Fibroblast of skin of right biceps (primary cell): ENCODE measurements around the gene COX8C.
"Not testable (repeated sequence)": the region's sequence is repeated elsewhere in the genome, so short reads cannot be mapped to it uniquely, and the experiment has no call there.

Experiments used
- DNase-seq: peaks from one replicate; pipeline ENCODE4 v3.0.0-alpha.2; 2013

Gene COX8C

DNA sequence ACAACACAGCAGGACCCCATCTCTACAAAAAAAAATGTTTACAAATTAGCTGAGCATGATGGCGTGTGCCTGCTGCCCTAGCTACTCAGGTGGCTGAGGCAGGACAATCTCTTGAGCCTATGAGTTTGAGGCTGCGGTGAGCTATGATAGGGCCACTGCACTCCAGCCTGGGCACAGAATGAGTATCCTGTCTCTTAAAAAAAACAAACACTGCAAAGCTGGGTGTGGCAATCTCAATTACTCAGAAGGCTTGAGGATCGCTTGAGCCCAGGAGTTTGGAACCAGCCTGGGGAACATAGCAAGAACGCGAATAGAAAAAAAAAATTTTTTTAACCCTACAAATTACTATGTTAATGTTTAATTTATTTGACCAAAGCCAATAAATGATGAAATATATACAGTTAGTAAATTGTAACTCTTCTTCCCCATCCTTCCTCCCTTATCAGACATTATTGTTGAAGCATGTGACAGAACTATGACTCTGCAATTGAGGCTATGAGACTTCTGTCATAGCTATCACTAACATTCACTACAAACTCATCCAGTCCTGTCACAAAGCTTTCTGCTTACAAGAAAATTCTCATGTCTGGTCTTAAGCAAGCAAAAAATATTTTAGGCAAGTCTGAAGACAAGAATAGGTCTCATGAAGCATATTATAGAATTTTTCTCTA, 23.9 kb upstream of the COX8C start:
- DNase-seq: no peak

DNA sequence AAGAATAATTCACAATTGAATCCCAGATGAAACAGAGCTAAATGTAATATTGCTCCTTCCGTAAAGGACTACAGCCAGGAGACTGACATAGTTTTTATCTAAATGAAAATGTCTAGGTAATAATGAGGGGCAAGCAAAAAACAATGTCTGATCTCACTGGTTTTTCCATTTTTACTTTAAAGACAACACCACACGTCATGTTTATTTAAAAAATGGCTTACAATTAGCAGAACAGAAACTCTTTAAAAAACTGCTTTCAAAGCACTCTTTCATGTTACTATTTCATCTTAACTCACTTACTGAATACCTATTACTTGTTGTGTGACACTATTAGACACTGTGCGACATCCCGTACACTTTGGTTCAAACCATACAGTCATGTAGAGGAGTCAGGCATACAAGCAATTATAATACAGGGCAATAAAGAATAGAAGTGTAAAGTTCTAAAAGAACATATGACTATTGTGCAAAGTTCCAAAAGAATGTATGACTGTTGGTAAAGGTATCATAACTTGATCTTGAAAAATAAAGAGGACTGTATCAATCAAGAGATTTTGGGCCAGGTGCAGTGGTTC, 23.3 kb upstream of the COX8C start:
- no peak for DNase-seq

DNA sequence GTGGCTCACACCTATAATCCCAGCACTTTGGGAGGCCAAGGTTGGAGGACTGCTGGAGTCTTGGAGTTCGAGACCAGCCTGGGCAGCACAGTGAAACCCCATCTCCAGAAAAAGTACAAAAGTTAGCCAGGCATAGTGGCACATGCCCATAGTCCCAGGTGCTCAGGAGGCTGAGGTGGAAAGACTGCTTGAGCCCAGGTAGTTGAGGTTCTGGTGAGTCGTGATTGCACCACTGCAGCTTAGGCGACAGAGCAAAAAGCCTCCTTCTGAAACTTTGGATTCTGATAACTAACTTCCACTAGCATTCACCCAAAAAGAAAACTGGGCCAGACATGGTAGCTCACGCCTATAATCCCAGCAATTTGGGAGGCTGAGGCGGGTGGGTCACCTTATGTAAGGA, 20.8 kb upstream of the COX8C start:
- DNase-seq: no peak

DNA sequence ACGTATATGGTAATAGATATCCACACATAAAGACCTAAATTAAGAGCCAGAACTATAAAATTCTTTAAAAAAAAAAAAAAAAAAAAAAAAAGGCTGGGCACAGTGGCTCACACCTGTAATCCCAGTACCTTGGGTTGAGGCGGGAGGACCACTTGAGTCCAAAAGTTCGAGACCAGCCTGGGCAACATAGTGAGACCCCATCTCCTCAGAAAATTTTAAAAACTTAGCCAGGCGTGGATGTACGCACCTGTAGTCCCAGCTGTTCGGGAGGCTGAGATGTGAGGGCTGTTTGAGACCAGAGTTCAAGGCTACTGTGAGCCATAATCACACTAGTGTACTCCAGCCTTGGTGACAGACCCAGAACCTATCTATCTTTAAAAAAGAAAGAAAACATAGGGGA, 18.4 kb upstream of the COX8C start:
- no peak for DNase-seq

DNA sequence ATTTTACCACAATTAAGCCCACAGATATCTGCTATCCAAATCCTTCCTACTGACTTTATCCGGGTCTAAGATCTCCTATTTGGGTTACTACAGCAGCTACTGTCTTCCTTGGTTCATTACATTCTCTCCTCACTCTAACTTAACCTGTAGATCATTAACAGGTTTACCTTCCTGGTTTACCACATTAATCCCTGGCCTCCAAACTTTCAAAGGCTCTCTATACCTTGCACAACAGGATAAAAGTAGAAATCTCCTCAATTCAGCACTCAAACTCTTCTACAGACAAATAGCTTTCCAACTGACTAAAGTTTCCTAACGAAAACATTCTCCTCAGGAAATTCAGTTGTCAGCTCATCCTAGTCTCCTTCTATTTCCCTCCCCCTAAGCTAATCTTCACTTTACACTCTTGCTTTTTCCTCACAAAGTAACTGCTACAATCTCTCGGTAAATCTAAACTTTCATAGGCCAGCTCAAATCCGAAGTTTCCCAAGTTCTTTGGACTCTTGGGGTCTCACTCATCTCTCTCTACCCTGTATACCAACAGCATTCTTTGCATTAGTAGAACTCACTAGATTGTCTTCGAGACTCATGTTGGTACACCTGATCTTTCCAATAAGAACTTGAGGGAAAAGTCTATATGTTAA, 16.9 kb upstream of the COX8C start:
- no peak for DNase-seq

DNA sequence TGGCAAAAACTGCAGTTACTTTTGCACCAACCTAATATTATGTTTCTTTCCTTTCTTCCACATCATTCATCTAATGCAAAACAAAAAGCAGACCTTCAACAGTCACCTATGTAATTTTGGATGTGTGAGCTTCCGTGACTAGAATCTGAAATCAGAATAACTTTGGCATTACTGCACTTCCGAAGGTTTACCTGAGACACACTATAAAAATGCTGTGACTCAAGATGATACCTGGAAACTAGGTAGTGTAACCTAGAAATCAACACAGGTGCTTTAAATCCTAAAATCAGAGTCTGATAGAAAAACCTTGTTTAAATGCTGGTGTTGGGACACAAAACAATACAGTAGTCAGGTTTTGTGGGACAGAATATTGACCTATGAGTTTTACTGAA, 16.4 kb upstream of the COX8C start:
- DNase-seq: no peak

DNA sequence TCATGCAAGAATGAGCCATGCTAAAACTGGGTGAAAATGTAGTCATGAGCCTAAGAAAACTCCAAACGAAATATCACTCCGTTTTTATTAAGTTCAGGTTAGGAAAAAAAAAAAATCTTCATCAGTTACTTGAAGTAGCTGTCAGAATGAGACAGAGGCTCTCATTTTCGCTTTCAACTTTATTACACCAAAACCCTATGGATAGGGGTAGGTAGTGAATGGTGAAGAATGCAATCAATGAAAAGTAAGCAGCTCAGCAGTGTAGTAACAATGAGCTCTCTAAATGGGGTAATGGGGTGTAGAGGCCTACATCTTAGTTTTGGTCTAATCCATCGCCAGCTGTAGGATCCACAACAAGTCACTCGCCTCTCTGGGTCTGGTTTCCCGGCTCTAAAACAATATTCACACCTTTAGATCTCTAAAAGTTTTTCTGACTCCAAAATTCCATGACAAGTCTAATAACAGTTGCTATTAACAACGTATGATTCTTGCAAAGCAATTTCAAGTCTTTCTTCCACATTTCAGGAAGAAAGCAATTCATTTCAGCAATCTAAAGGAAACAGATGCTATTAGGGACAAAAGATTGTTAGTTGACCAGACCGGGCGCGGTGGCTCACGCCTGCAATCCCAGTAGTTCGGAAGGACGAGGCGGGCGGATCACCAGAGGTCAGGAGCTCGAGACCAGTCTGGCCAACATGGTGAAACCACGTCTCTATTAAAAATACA, 15.8 kb upstream of the COX8C start:
- DNase-seq: no peak

DNA sequence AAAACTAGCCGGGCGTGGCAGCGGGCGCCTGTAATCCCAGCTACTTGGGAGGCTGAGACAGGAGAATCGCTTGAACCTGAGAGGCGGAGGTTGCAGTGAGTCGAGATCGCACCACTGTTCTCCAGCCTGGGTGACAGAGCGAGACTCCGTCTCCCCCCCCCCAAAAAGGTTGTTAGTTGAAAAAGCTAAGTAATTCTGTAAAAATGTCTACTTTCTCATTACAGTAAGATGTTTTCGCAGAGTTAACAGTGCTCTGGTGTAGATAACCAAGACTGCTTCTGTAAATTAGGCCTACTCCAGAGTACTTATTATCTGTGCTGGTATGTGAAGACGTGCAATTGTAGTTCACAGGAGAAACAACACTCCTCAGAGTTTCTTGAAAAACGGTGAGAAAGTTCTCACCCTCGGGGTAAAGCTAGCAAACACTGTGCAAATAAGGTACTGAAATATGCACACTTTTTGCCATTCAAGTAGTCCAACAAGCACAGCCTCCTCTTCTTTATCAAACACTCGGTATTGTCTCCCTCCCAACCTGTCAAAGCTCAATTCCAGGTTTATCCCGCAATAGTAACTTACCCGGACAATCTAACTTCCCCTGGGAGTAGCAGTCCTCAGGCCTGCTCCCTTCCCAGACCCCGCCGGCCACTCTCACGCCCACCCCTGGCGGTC, 15.1 kb upstream of the COX8C start:
- DNase-seq: no peak

DNA sequence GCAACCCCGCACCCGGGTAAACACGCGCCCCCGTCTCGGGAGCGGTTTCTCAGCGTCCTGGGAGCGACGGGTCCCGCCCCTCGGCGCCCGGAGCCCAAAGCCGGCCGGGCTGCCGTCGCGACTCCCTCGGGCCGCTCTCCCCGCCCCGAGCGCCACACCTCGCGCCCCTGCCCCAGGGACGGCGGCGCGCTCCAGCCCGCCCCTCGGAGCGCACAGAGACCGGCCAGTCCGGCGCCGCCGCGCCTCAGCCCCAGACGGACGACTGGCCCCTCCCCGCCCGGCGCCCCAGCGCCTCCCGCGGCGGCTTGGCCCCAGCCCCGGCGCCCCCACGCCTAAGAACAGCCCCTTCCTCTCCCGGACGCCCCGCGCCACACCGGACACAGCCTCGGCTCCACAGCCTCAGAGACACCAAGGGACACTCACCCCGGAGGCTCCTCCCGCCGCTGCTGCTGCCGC, 14.6 kb upstream of the COX8C start:
- peak; percentile 46 for DNase-seq

DNA sequence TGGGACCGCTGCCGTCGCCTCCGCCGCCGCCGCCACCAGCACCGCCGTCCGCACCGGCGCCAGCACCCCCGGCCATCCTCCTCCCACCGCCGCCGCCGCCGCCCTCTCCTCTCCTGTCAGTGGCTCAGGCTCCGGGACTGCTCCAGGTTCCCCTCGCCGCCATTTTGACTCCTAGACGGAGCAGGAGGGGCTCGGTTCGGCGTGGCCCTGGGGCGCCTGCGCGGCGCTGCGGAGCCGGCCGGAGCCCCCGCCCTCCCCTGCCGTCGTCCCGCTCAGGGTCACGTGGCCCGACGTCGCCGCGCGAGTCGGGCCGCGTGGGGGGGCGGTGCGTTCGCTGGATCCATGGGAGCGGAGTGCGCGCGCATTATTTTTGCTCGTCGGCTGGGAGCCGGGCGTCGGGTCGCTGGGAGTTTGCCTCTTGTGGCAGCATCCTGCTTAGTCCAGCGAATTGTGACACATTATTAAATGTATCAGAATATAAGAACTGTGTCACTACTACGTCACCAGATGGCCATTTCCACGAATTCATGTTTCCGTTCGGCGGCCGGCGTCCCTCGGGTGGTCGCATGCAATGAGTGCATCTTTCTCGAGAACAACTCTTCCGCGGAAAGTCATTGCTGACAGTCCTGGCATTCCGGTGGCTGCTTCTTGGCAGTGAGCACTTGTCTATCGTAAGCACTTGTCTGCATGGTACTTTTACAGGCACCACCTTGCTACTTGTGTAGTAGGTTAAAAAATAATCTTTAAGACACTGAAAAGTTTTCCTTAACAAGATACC, 13.9 kb upstream of the COX8C start, which contains the start of gene BTBD7:
BTBD7 (minus strand) TSS at position 184 of the 778 bp plus-strand sequence. CDS start 36,985 bp downstream, outside the sequence.
- peak; percentile 96 for DNase-seq

DNA sequence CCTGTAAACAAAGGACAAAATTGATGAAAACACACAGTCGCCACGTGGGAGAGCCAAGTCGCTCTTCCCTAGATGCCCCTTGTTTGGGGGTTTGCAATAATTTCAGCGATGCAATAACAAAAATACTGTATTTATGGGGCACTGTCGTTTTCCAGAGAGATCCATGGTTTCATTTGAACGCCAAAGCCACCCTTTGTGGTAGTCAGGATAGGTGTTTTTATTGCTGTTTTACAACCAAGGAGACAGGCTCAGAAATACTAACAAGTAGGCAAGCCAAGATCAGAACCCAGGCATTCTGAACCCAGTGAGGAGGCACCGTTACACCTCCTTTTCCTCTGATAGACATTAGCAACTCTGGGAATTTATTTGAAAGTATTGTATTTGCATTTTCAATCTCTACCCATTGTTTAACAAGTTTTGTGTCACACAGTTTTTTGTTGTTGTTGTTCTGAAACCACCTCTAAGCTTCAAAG, 13.3 kb upstream of the COX8C start:
- DNase-seq: no peak

DNA sequence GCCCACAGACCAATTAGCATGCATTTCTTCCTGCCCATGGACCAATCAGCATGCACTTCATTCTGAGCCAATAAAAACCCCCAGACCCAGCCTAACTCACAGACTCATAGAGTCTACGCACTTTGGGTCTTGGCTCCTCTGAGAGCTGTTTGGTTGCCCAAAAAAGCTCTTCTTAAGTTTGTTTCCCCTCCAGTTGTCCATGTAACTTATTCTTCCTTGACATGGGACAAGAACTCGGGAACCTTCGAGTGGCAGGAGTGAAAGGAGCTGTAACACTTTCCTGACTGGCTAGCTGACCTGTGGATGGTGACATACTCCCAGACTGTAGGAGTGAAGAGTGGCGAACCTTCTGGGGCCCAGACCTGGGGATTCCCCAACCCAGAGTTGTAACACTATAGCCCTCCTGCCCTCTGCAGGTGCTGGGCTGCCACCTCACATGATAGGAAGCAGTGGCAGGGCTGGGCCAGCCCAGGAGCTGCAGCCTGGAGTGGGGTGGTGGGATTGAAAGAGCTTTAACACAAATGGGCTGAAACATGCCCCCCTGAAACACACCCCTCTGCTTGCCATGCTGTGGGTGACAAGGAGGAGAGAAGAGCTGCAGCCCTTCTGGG, 9.7 kb upstream of the COX8C start:
- no peak for DNase-seq

DNA sequence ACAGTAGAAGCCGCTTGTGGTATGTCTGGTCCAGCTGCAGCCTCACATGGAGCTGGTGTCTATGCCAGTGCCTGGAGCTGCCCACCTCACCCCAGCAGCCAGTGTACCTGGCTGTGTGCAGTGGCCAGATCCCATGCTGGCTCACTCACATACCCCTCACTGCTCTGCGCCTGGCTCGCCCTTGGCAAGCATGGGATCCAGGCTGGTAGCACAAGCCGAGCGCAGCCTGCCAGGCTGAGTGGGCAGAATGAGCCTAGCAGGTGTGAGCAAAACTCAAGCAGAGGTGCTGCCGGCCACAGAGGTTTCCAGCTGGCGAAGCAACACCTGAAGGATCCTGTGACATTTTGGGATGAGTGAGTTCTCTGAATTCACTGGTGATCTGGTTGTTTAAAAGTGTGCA, 9.1 kb upstream of the COX8C start:
- DNase-seq: no peak

DNA sequence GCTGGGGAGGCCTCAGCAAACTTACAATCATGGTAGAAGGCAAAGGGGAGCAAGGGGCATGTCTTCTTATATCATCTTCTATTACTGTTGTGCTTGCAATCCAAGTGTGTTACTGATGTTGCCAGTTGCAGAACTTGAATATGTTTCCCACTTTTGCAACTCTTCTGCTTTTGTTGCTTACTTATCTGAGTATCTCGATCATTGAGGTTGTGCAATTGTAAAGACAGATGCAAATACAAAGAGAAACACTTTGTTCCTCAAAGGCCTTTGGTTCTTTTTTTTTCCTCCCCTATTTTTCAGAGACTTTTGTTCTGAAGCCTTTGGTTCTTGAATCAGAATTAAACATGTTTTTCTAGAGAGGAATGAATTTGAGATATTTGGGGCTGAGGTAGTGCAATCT, 3.7 kb upstream of the COX8C start:
- no peak for DNase-seq

DNA sequence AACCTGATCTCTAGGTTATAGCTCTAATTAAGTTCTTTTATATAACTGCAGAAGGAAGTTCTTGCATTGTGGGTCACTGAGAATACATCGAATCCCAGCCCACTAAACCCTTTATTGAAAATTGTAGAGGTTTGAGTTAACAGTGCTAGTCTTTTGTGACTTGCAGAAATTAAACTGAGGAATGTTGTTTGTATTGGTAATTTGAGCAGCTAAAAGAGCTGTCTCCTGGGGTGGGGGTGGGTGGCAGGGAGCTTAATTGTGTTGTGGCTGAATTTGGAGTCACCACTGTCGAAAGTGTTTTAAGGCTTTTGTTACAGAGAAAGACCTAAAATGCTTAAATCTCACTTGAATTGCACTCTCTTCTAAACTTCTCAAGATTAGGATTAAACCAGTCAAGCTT, 3.2 kb upstream of the COX8C start:
- DNase-seq: no peak

DNA sequence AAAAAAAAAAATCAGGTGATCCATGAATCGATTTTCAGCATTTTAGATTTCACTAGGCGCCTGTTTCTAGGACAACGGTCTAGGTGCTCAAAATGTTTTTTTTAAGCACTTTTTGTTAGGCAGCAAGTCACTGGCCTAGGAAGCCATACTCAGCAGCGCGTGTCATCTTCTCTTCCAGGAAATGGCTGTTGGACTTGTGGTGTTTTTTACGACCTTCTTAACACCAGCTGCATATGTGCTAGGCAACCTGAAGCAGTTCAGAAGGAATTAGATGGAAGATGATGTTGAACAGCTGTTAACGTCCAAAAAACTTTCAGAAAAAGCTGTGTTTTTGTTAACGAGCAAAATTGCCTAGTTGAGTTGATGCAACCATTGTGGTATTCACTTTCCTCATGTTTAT, 868 bp downstream of the COX8C start:
- DNase-seq: no peak

DNA sequence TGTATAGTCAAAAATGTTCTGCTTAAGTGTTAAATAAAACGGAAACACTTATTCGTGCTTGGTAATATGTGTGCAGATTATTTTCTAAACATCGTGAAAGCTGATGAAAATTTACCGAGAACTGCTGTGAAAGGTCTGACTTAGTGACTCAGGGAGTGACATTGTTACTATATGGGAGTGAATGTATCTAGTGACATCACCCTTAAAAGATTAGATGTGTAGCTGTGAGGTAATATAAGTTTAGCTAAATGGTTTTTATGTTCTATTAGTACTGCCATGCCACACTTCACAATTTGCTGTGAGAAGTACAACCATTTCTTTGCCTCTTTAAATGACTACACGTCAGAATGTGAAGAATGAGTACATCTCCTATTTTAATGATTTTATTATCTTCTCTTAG, 1.3 kb downstream of the COX8C start:
- no peak for DNase-seq

DNA sequence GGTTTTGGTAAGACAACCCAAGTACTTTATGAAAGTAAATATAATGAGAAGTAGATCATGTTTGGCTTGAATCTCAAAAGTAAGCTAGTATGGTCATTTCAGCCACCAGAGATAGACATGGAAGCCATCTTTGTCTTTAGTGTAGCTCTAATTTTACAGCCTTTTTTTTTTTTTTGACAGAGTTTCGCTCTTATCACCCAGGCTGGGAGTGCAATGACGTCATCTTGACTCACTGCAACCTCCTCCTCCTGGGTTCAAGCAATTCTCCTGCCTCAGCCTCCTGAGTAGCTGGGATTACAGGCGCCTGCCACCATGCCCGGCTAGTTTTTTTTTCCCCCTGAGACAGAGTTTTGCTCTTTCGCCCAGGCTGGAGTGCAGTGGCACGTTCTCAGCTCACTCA, 7.9 kb downstream of the COX8C start:
- DNase-seq: not testable (repeated sequence)

DNA sequence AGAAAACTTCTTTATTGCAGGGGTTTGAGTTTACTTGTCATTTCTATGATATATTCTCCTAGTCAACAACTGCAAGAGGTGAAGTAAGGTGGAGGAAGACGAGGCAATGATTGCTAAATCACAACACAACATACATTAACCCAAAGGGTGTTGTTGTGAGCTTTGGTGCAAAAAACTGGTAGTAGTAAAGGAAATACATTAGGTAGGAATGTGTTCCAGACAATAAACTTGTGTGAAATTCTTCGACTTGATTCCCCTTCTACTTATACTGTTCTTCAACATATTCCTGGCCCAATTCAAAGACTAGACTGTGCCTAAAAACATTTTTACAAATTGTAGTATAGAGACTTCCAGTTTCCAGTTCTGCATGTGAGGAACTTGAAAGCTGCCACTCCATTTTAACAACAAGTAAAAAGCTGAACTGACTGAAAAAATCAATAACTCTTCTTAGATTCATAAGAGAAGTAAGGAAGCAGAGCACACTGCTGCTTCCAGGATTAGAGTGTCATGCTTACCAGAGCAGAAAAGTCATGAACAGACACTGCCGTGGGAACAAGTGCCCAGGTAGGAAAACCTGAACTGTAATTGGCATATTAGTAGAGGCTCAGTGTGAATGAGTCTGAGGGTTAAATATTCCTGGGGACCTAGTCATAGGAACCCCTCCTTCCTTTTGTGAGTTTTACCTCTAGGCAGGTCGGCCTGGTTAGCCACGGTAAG, 22.2 kb downstream of the COX8C start:
- DNase-seq: no peak

DNA sequence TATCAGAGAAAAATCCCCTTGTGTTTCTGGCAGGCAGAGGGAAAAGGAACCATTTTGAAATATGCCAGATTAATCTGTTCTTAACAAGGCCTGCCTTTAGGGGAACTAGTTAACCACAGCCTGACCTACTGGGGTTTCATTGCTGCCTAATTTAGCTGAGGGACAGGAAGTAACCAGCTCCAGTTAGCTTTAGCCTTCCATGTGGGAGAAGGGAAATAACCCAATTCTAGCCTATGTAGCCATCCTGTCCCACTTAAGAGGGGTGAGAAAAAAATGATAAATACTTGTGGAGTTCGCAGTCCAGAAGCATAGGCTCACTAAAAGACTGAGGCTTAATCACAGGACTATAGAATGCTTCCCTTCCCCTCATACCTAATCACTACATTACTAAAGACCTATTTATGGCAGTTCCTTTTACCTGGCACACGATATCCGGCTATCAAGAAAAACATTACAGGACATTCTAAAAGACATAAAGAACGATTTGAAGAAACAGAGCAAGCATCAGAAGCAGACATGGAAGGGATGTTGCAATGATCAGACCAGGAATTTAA, 22.8 kb downstream of the COX8C start:
- DNase-seq: no peak

DNA sequence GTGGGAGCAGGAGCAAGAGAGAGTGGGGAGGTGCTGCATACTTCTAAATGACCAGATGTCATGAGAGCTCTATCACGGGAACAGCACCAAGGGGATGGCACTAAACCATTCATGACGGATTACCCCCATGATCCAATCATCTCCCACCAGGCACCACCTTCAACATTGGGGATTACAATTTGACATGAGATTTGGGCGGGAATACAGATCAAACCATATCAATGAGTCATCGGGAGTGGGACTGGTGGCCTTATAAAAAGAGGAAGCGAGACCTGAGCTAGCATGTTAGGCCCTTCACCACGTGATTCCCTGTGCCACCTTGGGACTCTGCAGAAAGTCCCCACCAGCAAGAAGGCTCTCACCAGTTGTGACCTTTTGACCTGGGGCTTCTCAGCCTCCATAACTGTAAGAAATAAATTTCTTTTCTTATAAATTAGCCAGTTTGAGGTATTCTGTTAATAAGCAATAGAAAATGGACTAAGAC, 28.7 kb downstream of the COX8C start:
- no peak for DNase-seq
